Activated CD4-positive, alpha-beta T cell treated with anti-CD3 and anti-CD28 coated beads, Interleukin-2, amount 10 ng/mL, durations not matched to agents 7 days and 5 days (primary cell): ENCODE results near the gene LRRC57. TPM values are rescaled to one million over a fixed set of nuclear protein-coding genes. Genes with fewer than 3 reads are reported as not detected.

Experiments used
- CTCF ChIA-PET: fragments of 350-600 bp; sonication (Branson Sonifier 250); formaldehyde crosslinking; loops from one replicate; lab custom pipeline; 2021; ENCODE audit warnings: antibody characterized with exemption; lab: Charles Lee
- POLR2A ChIA-PET: fragments of 350-600 bp; sonication (Branson Sonifier 250); formaldehyde crosslinking; loops from one replicate; lab custom pipeline; 2021; ENCODE audit warnings: antibody characterized with exemption; lab: Charles Lee
- DNase-seq: peaks from one replicate; pipeline ENCODE4 v3.0.0-alpha.2; 2020
- H3K27ac Mint-ChIP-seq: one replicate; pipeline ENCODE4 v1.8.0; 2021; ENCODE audit warnings: mild to moderate bottlenecking, moderate library complexity, mixed read lengths
- H3K27me3 Mint-ChIP-seq: one replicate; pipeline ENCODE4 v1.8.0; 2021; ENCODE audit warnings: mixed read lengths
- H3K36me3 Mint-ChIP-seq: one replicate; pipeline ENCODE4 v1.8.0; 2021; ENCODE audit warnings: low read depth, mixed read lengths
- H3K4me1 Mint-ChIP-seq: one replicate; pipeline ENCODE4 v1.8.0; 2021; ENCODE audit warnings: mixed read lengths
- H3K4me3 Mint-ChIP-seq: one replicate; pipeline ENCODE4 v1.8.0; 2021; ENCODE audit warnings: mild to moderate bottlenecking, moderate library complexity, mixed read lengths
- H3K9me3 Mint-ChIP-seq: one replicate; pipeline ENCODE4 v1.8.0; 2021; ENCODE audit warnings: mixed read lengths
- total RNA-seq, 2 experiments: library from RNA; stranded (reverse); gene quantifications; one replicate each; pipeline ENCODE4 v1.2.3, GENCODE V29; 2021

The LRRC57 gene
- total RNA-seq, 2 experiments from 2014 or later = 19.1 to 20.3 TPM

DNA sequence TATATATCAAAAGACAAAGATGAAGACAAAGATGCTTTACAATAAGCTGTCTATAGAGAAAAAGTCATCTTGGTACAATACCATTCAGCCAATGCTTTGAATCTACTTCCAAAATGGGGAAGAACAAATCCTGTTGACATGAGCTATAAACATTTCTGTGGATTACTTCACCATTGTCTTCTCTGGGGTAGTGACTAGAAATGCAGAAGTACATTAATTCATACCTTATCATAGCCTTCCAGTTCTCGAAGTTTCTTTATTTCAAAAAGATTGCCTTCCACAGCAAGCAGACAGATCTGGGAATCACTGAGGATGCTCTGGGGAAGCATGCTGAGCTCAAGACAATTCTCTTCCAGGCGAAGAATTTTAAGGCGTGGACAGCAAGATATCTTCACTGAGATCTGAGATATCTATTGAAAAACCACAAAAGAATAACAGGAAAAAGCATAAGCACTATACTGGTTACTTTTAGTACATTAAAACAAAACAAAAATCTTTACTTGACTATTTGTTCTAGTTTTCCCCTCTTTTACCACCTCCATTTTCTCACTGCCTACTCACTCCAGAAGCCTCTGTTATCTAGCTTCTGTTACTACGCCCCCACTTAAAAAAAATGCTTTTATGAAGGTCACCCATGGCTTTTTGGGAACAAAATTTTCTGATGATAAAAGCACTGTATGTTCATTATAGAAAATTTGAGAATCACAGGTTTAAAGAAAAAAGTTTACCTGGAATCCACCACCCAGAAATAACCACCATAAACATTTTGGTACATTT lies 3.6 kb downstream of the LRRC57 start:
- POLR2A ChIA-PET = no interaction called here
- Mint-ChIP-seq H3K9me3 (no peaks in the 10 kb centered on the region), H3K27me3 (no peaks in the 10 kb centered on the region), H3K27ac (no peak overlapping the region), H3K4me1 (peaks cover 38% of the 10 kb centered on the region), H3K36me3 (peaks cover 37% of the 10 kb centered on the region), H3K4me3 (no peak overlapping the region)
- CTCF ChIA-PET = interaction anchor here (1.0 to 3.5 kb wide), 4 partner anchors 9 to 18 kb away, joined by 3 to 20 read pairs (median 6); no protein-coding TSS in a partner anchor
- DNase-seq = no peak

DNA sequence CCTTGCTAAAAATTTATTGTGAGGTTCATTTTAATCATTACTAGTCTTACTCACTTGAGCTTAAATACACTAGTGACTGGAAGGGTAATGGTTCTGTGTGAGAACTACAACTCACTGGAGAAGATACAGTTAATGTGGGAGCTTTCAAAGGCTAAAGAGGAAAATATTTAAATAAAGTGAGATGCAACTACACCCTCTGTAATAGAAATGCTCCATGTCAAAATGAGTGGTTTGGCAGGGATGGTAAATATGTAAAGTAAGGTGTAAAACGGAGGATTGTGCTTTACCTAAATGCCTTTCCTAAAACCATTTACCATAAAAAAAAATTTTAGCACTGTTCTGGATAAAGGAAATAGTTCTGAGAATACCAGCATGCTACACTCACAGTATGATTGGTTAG lies 15.3 kb downstream of the LRRC57 start:
- Mint-ChIP-seq H3K4me1 (peaks cover 17% of the 10 kb centered on the region), H3K4me3 (no peak overlapping the region), H3K27ac (no peak overlapping the region), H3K27me3 (no peaks in the 10 kb centered on the region), H3K36me3 (peaks cover 46% of the 10 kb centered on the region), H3K9me3 (no peaks in the 10 kb centered on the region)
- POLR2A ChIA-PET = no interaction called here
- CTCF ChIA-PET = no interaction called here
- no peak for DNase-seq

DNA sequence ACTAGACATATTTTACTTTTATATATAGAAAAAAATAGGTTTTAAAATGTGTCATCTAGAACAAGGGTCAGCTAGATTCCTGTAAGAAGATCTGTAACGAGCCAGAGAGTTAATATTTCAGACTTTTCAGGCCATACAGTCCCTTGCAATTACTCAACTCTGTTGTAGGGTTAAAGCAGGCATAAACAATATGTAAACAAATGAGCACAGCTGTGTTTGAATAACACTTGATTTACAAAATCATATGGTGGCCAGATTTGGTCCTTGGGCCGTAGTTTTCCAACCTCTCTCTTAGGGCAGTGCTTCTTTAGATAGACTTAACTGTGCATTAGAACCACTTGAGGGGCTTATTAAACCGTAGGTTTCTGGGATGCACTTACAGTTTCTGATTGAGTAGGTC lies 19.6 kb downstream of the LRRC57 start:
- Mint-ChIP-seq H3K9me3 (no peaks in the 10 kb centered on the region), H3K4me3 (no peak overlapping the region), H3K27me3 (no peaks in the 10 kb centered on the region), H3K27ac (no peak overlapping the region), H3K36me3 (peaks cover 36% of the 10 kb centered on the region), H3K4me1 (peaks cover 17% of the 10 kb centered on the region)
- ChIA-PET CTCF (no interaction called here), POLR2A (interaction anchor here (1.3 kb wide), 1 partner anchor 18 kb away, joined by 3 read pairs; no protein-coding TSS in a partner anchor)
- no peak for DNase-seq

DNA sequence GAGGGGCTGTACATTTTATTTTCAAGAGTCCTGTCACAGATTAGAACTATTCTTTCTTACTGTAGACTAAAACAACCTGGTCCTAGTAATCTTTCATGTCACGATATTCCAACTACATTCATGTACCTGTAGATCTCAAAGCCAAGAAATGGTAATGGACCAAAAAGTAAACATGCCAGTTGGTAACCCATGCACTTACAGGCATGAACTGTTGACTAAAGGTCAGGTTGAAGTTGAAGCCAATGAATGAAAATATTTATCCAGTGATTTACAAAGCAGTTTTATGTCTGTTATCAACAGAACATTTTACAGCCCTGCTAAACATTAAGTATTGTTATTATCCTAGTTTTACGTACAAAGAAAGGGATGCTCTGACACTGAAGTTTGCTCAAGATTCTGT lies 25.3 kb downstream of the LRRC57 start:
- H3K36me3 Mint-ChIP-seq = peaks cover 13% of the 10 kb centered on the region
- no peaks in the 10 kb centered on the region for H3K27me3 Mint-ChIP-seq
- H3K9me3 Mint-ChIP-seq = no peaks in the 10 kb centered on the region
- ChIA-PET CTCF (interaction anchor here (1.0 kb wide), 1 partner anchor 10 kb away, joined by 3 read pairs; no protein-coding TSS in a partner anchor), POLR2A (no interaction called here)
- no peak overlapping the region for H3K4me3 Mint-ChIP-seq
- no peak overlapping the region for H3K27ac Mint-ChIP-seq
- H3K4me1 Mint-ChIP-seq = no peaks in the 10 kb centered on the region
- no peak for DNase-seq

DNA sequence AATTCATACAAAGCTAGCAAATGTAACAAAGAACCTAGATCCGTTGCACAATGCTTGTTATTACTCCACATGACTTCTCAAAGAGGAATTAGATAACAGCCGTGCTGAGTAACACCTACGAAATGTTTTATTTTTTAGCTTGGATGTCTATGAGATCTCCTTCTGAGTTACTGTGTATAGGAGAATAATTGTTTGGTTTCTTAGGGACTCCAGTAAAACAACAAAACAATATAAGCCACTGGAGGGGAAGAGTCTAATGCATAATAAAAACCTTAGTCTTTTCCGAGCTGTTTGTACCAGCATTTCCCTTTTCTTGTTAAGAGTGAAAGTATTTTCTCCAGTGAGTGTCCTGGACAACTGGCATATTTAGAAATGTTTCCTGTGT lies 37.6 kb downstream of the LRRC57 start:
- POLR2A ChIA-PET = interaction anchor here (0.7 kb wide), 1 partner anchor 20 kb away, joined by 5 read pairs; the partner anchor contains the start of gene ZNF106
- peaks cover 29% of the 10 kb centered on the region for H3K36me3 Mint-ChIP-seq
- CTCF ChIA-PET = interaction anchor here (0.9 kb wide), 1 partner anchor 68 kb away, joined by 3 read pairs; no protein-coding TSS in a partner anchor
- H3K27ac Mint-ChIP-seq = no peak overlapping the region
- H3K27me3 Mint-ChIP-seq = no peaks in the 10 kb centered on the region
- no peak for DNase-seq
- H3K4me3 Mint-ChIP-seq = no peak overlapping the region
- no peaks in the 10 kb centered on the region for H3K4me1 Mint-ChIP-seq
- H3K9me3 Mint-ChIP-seq = no peaks in the 10 kb centered on the region

DNA sequence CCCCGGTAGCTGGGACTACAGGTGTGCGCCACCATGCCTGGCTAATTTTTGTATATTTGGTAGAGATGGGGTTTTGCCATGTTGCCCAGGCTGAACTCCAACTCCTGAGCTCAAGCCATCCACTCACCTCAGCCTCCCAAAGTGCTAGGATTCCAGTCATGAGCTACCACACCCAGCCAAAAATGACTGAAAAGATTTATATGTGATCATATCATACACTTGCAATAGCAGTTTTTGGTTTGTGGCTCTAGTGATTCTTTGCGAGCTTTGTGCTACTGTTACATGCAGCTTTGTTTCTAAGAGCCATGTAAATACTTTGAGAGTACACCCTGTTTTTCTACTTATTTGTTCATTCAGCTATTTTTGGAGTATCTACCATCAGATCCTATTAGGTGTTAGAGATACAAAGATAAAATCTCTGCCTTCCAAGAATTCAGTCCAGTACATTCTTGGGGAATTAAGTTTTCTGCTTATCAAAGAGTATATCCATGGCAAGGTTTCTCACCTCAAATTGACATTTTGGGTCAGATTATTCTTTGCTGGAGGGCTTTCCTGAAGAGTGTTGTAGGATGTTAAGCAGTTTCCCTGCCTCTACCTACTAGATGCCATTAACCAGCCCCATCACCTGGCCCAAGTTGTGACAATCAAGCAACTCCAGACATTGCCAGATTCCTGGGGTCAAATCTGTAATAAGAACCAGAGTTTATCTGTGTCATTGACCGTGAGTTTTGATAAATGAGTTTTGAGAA lies 38.2 kb downstream of the LRRC57 start:
- H3K4me3 Mint-ChIP-seq = no peak overlapping the region
- POLR2A ChIA-PET = interaction anchor here (0.7 kb wide), 1 partner anchor 19 kb away, joined by 5 read pairs; the partner anchor contains the start of gene ZNF106
- no peak for DNase-seq
- no peak overlapping the region for H3K27ac Mint-ChIP-seq
- no peaks in the 10 kb centered on the region for H3K4me1 Mint-ChIP-seq
- H3K36me3 Mint-ChIP-seq = peaks cover 24% of the 10 kb centered on the region
- CTCF ChIA-PET = interaction anchor here (0.9 kb wide), 1 partner anchor 69 kb away, joined by 3 read pairs; no protein-coding TSS in a partner anchor
- no peaks in the 10 kb centered on the region for H3K9me3 Mint-ChIP-seq
- H3K27me3 Mint-ChIP-seq = no peaks in the 10 kb centered on the region

DNA sequence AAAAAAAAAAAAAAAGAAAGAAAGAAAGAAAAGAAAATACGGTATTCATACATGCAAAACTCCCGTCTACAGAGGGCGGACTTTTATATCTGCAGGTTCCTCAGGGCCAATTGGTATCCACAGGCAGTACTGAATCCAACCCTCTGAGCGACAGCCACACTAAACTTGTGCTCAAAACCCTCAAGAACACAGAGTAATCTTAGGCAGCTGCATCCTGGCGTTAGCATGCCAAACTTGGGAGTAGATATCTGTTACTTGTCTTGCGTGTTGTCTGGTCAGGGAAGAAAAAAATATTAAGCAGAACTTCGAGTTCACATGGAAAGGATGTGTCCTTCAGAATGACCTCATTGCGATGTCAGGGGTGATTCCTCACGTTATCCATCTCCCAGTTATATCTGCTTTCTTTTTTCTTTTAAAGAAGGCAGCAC lies 40.3 kb downstream of the LRRC57 start:
- Mint-ChIP-seq H3K9me3 (no peaks in the 10 kb centered on the region), H3K27ac (no peak overlapping the region), H3K4me3 (no peak overlapping the region), H3K4me1 (peaks cover 2% of the 10 kb centered on the region), H3K36me3 (peaks cover 17% of the 10 kb centered on the region), H3K27me3 (no peaks in the 10 kb centered on the region)
- no peak for DNase-seq
- CTCF ChIA-PET = interaction anchor here (1.4 kb wide), 1 partner anchor 13 kb away, joined by 5 read pairs; the partner anchor contains the start of gene SNAP23
- POLR2A ChIA-PET = no interaction called here

DNA sequence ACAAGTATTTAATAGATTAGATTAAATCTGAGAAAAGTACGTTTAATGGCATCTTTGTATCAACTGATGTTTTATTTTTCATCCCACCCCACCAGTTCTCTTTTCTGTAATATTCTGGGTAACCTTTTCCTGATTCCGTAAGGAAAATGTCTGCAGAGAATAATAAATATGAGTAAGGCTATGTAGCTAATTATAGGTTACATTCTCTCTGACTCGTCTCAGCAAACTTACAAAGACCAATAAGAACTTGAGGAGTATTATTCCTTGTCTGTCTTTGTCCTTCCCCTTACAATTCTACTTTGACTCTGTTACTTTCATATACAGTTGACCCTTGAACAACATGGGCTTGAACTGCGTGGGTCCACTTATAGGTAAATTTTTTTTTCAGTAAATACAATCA lies 41.1 kb downstream of the LRRC57 start:
- ChIA-PET POLR2A (interaction anchor here (0.6 kb wide), 1 partner anchor 234 kb away, joined by 3 read pairs; the partner anchor contains the start of gene TMEM87A), CTCF (interaction anchor here (1.4 kb wide), 1 partner anchor 12 kb away, joined by 5 read pairs; the partner anchor contains the start of gene SNAP23)
- DNase-seq = no peak
- Mint-ChIP-seq H3K36me3 (peaks cover 11% of the 10 kb centered on the region), H3K27me3 (no peaks in the 10 kb centered on the region), H3K4me3 (no peak overlapping the region), H3K9me3 (no peaks in the 10 kb centered on the region), H3K27ac (no peak overlapping the region), H3K4me1 (peaks cover 2% of the 10 kb centered on the region)

DNA sequence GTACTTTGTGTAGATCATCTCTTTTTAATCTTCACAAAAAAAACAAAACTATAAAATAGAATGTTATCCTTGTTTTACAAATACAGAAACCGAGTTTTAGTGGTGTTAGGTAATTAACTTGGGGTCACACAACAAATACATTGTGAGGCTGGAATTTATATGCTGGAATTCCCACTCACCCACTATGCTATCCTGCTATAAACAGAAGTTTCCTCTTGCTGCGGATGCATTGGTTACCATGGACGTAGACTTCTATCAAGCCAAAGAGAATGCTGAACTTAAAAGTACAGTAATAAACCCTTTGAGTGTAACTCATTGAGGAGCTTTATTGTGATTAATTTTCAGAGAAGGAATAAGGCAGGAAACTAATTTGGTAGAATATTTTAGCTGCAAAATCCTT lies 44.0 kb downstream of the LRRC57 start:
- Mint-ChIP-seq H3K27me3 (no peaks in the 10 kb centered on the region), H3K36me3 (peaks cover 5% of the 10 kb centered on the region), H3K4me1 (peaks cover 4% of the 10 kb centered on the region), H3K27ac (no peak overlapping the region), H3K4me3 (no peak overlapping the region), H3K9me3 (no peaks in the 10 kb centered on the region)
- POLR2A ChIA-PET = interaction anchor here (0.6 kb wide), 1 partner anchor 54 kb away, joined by 3 read pairs; no protein-coding TSS in a partner anchor
- no peak for DNase-seq
- CTCF ChIA-PET = interaction anchor here (0.6 to 1.7 kb wide), 5 partner anchors 10 to 1120 kb away, joined by 3 to 6 read pairs (median 3); partner anchors contain the start of gene SNAP23

DNA sequence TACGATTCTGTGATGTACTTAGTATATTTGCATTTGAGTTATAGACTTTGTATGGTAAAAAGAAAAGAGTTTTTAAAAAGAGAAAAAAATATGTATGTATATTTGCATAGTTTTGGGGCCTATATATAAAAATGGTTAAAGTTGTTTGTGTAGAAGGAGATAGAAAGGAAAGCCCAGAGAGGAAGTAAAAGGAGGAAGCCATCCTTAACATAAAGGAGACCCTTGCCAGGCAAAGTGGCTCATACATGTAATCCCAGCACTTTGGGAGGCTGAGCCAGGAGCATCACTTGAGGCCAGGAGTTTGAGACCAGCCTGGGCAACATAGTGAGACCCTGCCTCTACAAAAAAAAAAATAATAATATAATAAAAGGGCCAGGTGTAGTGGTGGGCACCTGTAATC lies 44.8 kb downstream of the LRRC57 start:
- DNase-seq = no peak
- POLR2A ChIA-PET = no interaction called here
- Mint-ChIP-seq H3K27me3 (no peaks in the 10 kb centered on the region), H3K4me3 (no peak overlapping the region), H3K4me1 (peaks cover 10% of the 10 kb centered on the region), H3K27ac (no peak overlapping the region), H3K9me3 (no peaks in the 10 kb centered on the region), H3K36me3 (peaks cover 4% of the 10 kb centered on the region)
- CTCF ChIA-PET = interaction anchor here (0.5 to 0.7 kb wide), 3 partner anchors 36 to 166 kb away, joined by 4 to 5 read pairs (median 4); no protein-coding TSS in a partner anchor

DNA sequence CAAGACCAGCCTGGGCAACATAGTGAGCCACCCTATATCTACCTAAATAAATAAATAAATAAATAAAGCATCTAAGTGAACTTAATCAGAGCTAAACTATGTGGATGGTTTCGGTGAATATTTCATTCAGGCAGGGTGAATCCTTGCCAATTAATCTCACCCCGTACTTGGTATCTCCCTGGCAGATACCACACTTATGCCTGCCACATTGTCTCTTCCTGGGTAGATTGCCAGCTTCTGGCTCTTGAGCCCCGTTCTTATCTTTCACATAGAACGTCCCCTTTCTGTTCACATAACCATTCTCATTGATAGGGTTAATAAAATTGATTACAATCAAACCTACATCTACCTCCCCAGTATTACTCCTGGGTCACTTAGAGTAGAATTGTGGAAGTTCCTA lies 46.1 kb downstream of the LRRC57 start:
- ChIA-PET POLR2A (no interaction called here), CTCF (interaction anchor here (0.7 kb wide), 1 partner anchor 64 kb away, joined by 3 read pairs; no protein-coding TSS in a partner anchor)
- no peak overlapping the region for H3K4me3 Mint-ChIP-seq
- no peak overlapping the region for H3K27ac Mint-ChIP-seq
- H3K4me1 Mint-ChIP-seq = peaks cover 22% of the 10 kb centered on the region
- H3K9me3 Mint-ChIP-seq = no peaks in the 10 kb centered on the region
- H3K27me3 Mint-ChIP-seq = no peaks in the 10 kb centered on the region
- DNase-seq = no peak
- peaks cover 3% of the 10 kb centered on the region for H3K36me3 Mint-ChIP-seq

DNA sequence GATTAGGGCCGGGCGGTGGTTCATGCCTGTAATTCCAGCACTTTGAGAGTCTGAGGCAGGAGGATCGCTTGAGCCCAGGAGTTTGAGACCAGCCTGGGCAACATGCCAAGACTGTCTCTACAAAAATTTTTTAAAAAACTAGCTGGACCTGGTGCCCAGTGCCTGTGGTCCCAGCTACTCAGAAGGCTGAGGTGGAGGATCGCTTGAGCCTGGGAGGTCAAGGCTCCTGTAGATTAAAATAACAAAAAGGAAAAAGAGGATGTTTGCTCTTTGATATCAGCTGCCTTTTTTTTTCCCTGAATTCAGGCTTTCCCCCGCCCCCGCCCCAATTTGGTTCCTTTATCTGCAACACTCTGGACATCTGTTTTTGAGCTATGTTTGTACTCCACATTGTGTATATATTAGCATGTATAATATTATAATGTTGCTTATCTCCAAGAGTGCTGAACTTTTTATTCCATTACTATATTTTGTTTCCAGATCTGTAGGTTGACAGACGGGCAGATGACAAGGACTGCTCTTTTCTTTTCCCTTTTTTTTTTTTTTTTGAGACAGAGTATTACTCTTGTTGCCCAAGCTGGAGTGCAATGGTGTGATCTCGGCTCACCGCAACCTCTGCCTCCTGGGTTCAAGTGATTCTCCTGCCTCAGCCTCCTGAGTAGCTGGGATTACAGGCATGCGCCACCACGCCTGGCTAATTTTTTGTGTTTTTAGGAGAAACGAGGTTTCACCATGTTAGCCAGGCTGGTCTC lies 48.6 kb downstream of the LRRC57 start:
- H3K4me3 Mint-ChIP-seq = no peak overlapping the region
- H3K27me3 Mint-ChIP-seq = no peaks in the 10 kb centered on the region
- CTCF ChIA-PET = interaction anchor here (0.7 kb wide), 1 partner anchor 646 kb away, joined by 3 read pairs; no protein-coding TSS in a partner anchor

More for the DNA sequence above, 48.6 kb downstream of the LRRC57 start:
- Mint-ChIP-seq H3K36me3 (peaks cover 4% of the 10 kb centered on the region), H3K9me3 (no peaks in the 10 kb centered on the region), H3K4me1 (peaks cover 43% of the 10 kb centered on the region), H3K27ac (no peak overlapping the region)
- POLR2A ChIA-PET = interaction anchor here (0.6 to 0.7 kb wide), 3 partner anchors 83 to 1296 kb away, joined by 3 to 4 read pairs (median 3); no protein-coding TSS in a partner anchor
- DNase-seq = no peak
